GM19372 (cell line): ENCODE data around the gene TMEM41A.

Experiments
- ATAC-seq: cut with Tn5 transposase; IDR thresholded peaks from one replicate; pipeline ENCODE4 v1.9.1; 2021; ENCODE audit warnings: mild to moderate bottlenecking, low read depth, moderate library complexity; ENCODE audit not compliant: unreplicated experiment

The TMEM41A gene

GRCh38 chr3:185498503-185499396, at the start of gene TMEM41A:
TMEM41A (minus strand) TSS chr3:185499035; CDS start chr3:185498961, 74 bp downstream.
- peak; percentile 92 for ATAC-seq

- no peak for ATAC-seq
Observed at GRCh38 chr3:185540695-185541094, 41.9 kb upstream of the TMEM41A start.

- no peak for ATAC-seq
Observed at GRCh38 chr3:185539934-185540333, 41.1 kb upstream of the TMEM41A start.

DNA sequence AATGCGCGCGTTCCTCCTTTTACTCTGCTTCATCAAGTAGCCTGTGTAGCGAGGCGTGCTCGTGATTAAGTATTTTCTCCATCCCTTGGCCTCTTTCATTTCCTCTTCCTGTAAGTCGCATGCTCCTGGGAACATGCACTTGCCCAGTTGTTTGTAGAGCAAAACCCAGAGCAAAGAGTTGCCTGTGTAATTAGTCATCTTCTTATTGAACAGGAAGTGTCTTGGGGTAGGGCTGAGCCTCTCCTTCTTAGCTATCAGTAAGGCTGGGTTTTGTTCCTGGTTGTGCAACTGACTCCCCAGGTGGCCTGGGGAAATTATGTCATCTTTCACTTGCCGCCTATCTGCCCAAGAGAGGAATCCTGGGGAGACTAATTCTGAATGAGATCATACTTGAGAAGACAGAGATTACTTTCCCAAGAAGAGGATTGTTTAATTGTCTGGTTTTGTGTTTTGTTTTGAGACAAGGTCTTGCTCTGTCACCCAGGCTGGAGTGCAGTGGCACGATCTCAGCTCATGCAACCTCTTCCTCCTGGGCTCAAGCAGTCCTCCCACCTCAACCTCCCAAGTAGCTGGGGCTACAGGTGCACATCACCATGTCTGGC, 38.6 kb upstream of the TMEM41A start:
- ATAC-seq, result peak; percentile 96

GRCh38 chr3:185534511-185534910, 35.7 kb upstream of the TMEM41A start:
- no peak for ATAC-seq

DNA sequence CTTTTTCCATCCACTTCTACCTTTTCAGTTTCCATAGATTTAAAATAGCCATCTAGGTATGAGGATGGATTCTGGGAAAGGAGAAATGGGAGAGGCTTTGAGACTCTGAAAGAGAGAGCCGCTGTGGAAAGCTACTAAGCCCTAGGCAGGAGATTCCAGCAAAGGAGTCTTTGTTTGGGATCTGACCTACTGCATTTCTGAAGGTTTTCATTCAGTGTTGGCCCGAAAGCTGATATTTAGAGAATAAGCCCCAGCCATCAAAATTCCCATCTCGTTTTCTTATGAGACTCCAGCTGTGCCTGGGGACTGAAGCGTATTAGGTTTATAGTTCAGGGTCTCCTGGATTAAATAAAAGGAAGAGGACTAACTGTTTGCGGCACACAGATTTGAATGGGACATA, 34.1 kb upstream of the TMEM41A start:
- no peak for ATAC-seq

DNA sequence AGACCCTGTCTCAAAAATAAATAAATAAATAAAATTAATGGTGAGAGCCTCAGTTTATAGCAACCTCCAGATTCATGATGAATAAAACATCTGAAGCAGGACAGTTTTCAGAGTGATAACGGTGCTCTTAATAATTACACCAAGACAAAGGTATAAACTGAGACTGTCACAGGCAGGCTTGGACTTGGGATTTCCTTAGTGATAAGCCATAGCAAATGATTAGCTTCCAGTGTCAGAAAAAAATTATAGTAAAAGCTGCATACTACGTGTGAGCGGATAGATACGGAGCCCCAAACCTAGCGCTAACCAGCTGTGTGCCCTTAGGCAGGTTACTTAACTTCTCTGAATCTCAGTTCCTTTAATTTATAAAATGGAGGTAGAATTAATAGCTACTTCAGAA, 32.0 kb upstream of the TMEM41A start:
- ATAC-seq, result no peak

GRCh38 chr3:185528532-185528931, 29.7 kb upstream of the TMEM41A start:
- no peak for ATAC-seq

DNA sequence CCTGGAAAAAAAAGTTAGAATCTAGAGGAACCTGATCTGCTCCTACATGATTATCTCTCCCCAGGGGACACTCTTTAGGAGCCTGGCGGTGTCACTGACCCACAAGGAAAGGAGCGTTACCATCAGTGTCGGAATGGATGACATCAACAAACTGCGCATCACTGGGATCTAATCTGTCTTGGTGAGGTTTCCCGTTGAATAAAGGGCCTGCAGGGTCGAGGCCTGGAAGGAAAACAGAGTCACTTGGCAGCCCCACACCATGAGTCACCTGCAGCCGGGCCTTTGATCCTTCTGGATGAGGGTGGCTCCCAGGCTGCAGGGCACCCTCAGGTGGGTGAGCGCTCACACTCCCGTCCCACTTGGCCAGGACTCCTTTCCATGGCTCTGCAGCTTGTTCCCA, 28.5 kb upstream of the TMEM41A start:
- no peak for ATAC-seq

- no peak for ATAC-seq
Observed at GRCh38 chr3:185526349-185526951, 27.6 kb upstream of the TMEM41A start.

DNA sequence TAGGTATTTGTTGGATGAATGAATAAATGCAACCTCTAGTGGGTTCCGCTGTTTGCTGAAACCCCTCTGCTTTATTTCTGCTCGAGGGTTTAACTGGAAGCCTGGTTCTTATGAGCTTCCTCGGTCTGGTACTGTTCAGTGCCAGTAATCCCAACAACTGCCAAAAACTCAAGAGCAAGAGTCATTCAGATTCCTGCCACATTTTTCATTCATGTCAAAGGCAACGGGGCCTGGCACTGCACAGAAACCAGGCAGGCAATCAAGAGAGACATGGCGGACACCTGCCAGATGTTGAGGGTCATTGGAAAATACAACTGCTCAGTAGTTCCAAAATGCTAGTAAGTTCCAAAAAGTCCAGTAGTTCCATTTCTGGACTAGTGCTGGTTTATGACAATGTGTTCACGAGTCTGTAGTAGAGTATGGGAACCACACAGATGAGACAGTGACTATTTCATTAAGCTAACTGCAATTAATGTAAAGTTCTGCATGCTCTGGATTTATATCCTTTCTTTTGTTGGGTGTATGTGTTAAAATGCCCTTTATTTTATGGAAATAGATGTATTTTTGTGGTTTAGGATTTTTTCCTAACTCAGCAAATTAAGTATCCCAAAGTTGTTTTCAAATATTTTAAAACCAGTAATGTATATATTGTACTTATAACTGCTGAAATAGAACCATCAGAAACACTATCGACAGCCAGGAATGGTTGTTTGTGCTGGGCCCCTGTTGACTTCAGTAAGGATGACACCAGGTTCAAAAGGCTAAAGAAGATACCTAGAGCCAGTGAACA, 22.7 kb upstream of the TMEM41A start:
- ATAC-seq, result no peak

- ATAC-seq, result no peak
Observed at GRCh38 chr3:185519021-185519420, 20.2 kb upstream of the TMEM41A start.

DNA sequence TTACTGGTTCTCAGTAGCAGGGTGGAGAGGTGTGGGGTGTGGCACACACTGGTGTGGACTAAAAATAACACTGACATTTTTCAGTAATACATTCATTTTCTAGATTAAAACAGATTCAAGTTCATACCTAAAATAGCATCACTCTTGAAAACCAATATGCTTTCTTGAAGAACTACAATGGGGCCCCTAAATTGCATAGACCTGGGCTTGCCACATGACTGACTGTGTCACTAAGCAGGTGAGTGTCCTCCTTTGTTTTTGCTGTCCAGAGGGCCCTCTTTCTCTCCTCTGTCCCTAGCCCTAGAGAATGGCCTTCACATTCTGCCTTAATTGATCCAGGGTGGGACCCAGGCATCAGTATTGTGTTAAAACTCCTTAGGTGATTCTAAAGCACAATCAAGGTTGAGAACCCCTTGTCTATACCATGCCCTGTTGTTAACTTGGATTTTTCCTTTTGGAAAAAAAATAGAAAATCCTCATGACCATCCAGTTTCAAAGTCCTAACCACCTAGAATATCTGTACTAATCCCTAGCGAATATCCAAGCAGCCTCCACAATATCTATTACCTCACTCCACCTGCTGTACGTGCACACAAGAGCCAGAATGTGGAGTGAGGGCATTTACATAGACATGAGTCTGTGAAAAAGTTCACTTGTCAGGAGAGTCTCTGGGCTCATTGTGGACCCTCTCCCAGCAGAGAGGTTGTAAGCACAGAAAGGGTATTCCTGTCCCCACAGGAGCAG, 18.7 kb upstream of the TMEM41A start:
- no peak for ATAC-seq

- no peak for ATAC-seq
Observed at GRCh38 chr3:185511711-185512110, 12.9 kb upstream of the TMEM41A start.

DNA sequence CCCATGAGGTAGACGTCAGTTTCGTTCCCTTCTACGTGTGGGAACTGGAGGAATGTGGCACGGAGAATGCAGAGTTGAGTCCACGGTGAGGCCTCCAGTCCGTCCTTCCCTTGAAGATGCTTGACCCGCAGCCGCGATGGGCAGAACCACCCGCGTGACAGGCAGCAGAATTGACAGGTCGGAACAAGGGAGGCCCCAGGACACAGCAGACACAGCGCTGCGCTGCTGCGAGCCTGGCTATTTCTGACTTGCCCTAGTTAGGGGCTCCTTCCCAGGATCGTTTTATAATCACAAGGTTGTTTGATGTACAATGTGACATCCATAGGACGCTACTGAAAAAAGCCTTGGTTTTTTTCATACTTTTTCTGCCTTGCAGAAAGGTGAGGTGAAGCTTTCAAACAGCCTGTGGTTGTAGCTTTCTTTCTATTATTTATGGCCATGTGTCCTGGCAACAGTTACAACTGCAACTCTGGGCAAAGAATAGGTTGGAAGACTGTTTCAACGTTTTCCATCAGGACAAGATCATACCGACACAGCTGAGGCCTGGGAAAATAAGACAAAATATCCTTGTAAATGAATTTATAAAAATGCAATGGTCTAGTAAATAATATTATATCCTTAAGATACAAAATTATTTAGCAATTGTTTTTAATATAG, 9.6 kb upstream of the TMEM41A start:
- ATAC-seq, result no peak

DNA sequence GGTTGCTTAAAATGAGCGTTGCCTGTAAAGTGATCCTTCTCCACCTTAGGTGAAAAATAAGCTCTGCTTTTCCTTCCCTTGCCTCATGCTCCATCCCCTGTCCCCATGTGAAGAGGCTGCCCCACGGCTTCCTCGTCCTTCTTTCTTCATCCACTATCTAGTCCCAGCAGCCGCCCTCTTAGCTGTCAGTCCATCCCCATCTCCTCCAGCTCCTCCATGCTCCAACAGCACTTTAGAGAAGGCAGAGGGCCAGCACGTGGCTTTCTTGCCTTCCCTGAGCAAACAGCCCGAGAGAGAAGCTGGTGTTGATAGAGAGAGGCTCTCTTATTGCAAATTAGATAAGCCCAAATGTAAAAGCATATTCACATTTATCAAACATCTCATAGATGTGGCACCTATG, 9.0 kb upstream of the TMEM41A start:
- no peak for ATAC-seq

DNA sequence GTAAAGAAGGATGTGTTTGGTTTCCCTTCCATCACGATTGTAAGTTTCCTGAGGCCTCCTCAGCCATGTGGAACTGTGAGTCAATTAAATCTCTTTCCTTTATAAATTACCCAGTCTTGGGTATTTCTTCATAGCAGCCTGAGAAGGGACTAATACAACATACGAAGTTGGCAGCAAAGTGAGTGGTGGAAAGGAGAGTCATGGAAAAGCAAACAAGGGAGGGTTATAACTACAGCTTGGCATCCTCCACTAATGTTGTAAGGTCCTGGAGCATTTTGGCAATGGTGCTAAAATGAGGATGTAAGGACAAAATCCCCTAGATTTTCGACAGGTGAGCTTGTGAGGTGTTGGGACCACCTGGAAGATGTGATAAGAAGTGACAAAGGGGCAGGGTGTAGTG, 5.8 kb upstream of the TMEM41A start:
- ATAC-seq, result no peak

DNA sequence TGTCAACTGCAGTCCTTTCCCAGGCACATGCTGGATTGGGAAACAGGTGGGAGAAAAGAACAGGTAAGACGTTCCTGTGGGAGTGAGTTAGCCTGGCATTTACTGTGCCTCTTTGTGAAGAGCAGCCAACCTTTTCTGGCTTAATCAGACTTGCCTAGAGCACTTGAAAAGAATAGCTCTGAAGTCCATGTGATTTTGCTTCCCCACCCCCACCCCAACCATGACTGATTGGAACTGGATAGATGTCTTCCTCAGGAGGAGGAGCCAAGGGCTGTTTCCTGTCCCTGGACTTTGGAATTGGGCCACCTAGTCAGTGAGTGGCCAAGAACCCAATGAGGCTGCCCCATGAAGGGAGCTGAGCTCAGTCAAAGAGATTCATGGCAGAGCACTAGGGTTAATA, 4.7 kb upstream of the TMEM41A start:
- ATAC-seq, result no peak

- no peak for ATAC-seq
Observed at GRCh38 chr3:185502987-185503386, 4.2 kb upstream of the TMEM41A start.

- ATAC-seq, result no peak
Observed at GRCh38 chr3:185490241-185490640, 8.6 kb downstream of the TMEM41A start.
